HepG2 (cell line): Measurements from ENCODE around the gene CST8. TPM values are rescaled to one million over a fixed set of nuclear protein-coding genes. Genes with fewer than 3 reads are reported as not detected.

Experiments used
- ADNP ChIP-seq: sonication (generic); formaldehyde crosslinking; IDR thresholded peaks from 2 replicates; pipeline ENCODE4 v1.4.0; 2020; ENCODE audit warnings: missing genetic modification reagents
- CENPX ChIP-seq: sonication (generic); formaldehyde crosslinking; IDR thresholded peaks from 2 replicates; pipeline ENCODE4 v1.9.0; 2021; ENCODE audit warnings: mild to moderate bottlenecking, missing genetic modification reagents, moderate library complexity
- ETV5 ChIP-seq: IDR thresholded peaks from 2 replicates; pipeline ENCODE4 v1.6.1; 2018; ENCODE audit warnings: missing biosample characterization, missing genetic modification reagents, inconsistent platforms, borderline replicate concordance
- EZH2 ChIP-seq: conservative IDR thresholded peaks from 2 replicates; pipeline ENCODE4 v1.6.1; 2012; ENCODE audit warnings: mild to moderate bottlenecking, low read depth, low read length, moderate library complexity
- GTF2F1 ChIP-seq: fragments of 150-350 bp; IDR thresholded peaks from 2 replicates; pipeline ENCODE4 v1.6.1; 2014; ENCODE audit warnings: low read length
- HOXD1 ChIP-seq: sonication (generic); formaldehyde crosslinking; IDR thresholded peaks from 2 replicates; pipeline ENCODE4 v1.5.0; 2020; ENCODE audit warnings: missing genetic modification reagents
- ISL2 ChIP-seq: sonication (generic); formaldehyde crosslinking; IDR thresholded peaks from 2 replicates; pipeline ENCODE4 v1.5.0; 2020; ENCODE audit warnings: missing genetic modification reagents
- LCORL ChIP-seq, 2 experiments: fragments of 450-650 bp in 1 of 2; sonication (generic) in 1 of 2; formaldehyde crosslinking in 1 of 2; IDR thresholded peaks; 2 replicates each; pipeline versions ENCODE4 v1.5.0 to v1.6.1; 2017 to 2020; ENCODE audit warnings: antibody characterized with exemption in 1 of 2, missing genetic modification reagents in 1 of 2
- MTA1 ChIP-seq: sonication (generic); formaldehyde crosslinking; IDR thresholded peaks from 2 replicates; pipeline ENCODE4 v1.4.0; 2020; ENCODE audit warnings: missing genetic modification reagents, mild to moderate bottlenecking, borderline replicate concordance
- NFKB2 ChIP-seq: sonication (generic); formaldehyde crosslinking; IDR thresholded peaks from 2 replicates; pipeline ENCODE4 v1.4.0; 2020; ENCODE audit warnings: missing genetic modification reagents, borderline replicate concordance
- RFX1 ChIP-seq: fragments of 450-650 bp; IDR thresholded peaks from 2 replicates; pipeline ENCODE4 v1.6.1; 2017
- SP1 ChIP-seq, 2 experiments: fragments of 450-650 bp in 1 of 2; sonication (generic) in 1 of 2; formaldehyde crosslinking in 1 of 2; IDR thresholded peaks; 2 replicates each; pipeline versions ENCODE4 v1.4.0 to v1.6.1; 2016 to 2020; ENCODE audit warnings: missing genetic modification reagents in 1 of 2
- SP4 ChIP-seq: sonication (generic); formaldehyde crosslinking; IDR thresholded peaks from 2 replicates; pipeline ENCODE4 v1.8.1; 2023; ENCODE audit warnings: mild to moderate bottlenecking, missing genetic modification reagents
- SPEN ChIP-seq: sonication (generic); formaldehyde crosslinking; IDR thresholded peaks from 2 replicates; pipeline ENCODE4 v1.5.1; 2020; ENCODE audit warnings: low read depth, mild to moderate bottlenecking, missing genetic modification reagents
- SRSF4 ChIP-seq: fragments of 200-400 bp; formaldehyde crosslinking; IDR thresholded peaks from one replicate; pipeline ENCODE4 v1.6.1; 2018; ENCODE audit warnings: mild to moderate bottlenecking, low read depth, low read length, moderate library complexity; ENCODE audit not compliant: poor library complexity, severe bottlenecking
- SRSF9 ChIP-seq: fragments of 200-400 bp; formaldehyde crosslinking; IDR thresholded peaks from 2 replicates; pipeline ENCODE4 v1.6.1; 2018; ENCODE audit warnings: borderline replicate concordance, mild to moderate bottlenecking, low read depth, low read length; ENCODE audit not compliant: insufficient read depth, poor library complexity, severe bottlenecking
- TFDP2 ChIP-seq: sonication (generic); formaldehyde crosslinking; IDR thresholded peaks from 2 replicates; pipeline ENCODE4 v1.4.0; 2020; ENCODE audit warnings: missing genetic modification reagents
- ZBTB43 ChIP-seq: sonication (generic); formaldehyde crosslinking; conservative IDR thresholded peaks from 2 replicates; pipeline ENCODE4 v1.4.0; 2020; ENCODE audit warnings: missing genetic modification reagents
- ZBTB44 ChIP-seq: sonication (generic); formaldehyde crosslinking; IDR thresholded peaks from 2 replicates; pipeline ENCODE4 v1.4.0; 2020; ENCODE audit warnings: missing genetic modification reagents
- ZNF446 ChIP-seq: sonication (generic); formaldehyde crosslinking; IDR thresholded peaks from 2 replicates; pipeline ENCODE4 v1.5.0; 2020; ENCODE audit warnings: mild to moderate bottlenecking, missing genetic modification reagents
- ZNF550 ChIP-seq: sonication (generic); formaldehyde crosslinking; IDR thresholded peaks from 2 replicates; pipeline ENCODE4 v1.4.0; 2020; ENCODE audit warnings: mild to moderate bottlenecking, missing genetic modification reagents, borderline replicate concordance
- polyA plus RNA-seq, 8 experiments: library from polyadenylated mRNA; depleted of rRNA in 3 of 8; stranded (reverse) in 7 of 8; unstranded in 1 of 8; fragments of >200 nt; fragmentation: Illumina TruSeq in 4 of 8; extraction: Trizol in 4 of 8; gene quantifications; 2 replicates each; pipeline versions ENCODE4 v1.2.1 to v1.2.3, GENCODE V29; 2011 to 2016; ENCODE audit warnings: low read depth in 4 of 8, missing spikeins in 1 of 8, mixed read lengths in 1 of 8; ENCODE audit not compliant: insufficient read depth in 1 of 8
- total RNA-seq, 5 experiments: library from RNA; depleted of rRNA; stranded (reverse); fragments of >200 nt; fragmentation: Illumina TruSeq; extraction: Trizol; gene quantifications; 2 replicates each; pipeline ENCODE4 v1.2.3, GENCODE V29; 2016; ENCODE audit warnings: low read depth in 1 of 5
- TF ChIP-seq, protein P1 (sequence below): sonication (generic); formaldehyde crosslinking; conservative IDR thresholded peaks from 2 replicates; pipeline ENCODE4 v1.4.0; 2020; ENCODE audit warnings: missing genetic modification reagents
- TF ChIP-seq, protein P2 (sequence below): sonication (generic); formaldehyde crosslinking; IDR thresholded peaks from 2 replicates; pipeline ENCODE4 v1.8.1; 2022; ENCODE audit warnings: mild to moderate bottlenecking, missing genetic modification reagents
- TF ChIP-seq, protein P3 (sequence below): conservative IDR thresholded peaks from 2 replicates; pipeline ENCODE4 v1.6.1; 2018; ENCODE audit warnings: missing genetic modification reagents

Gene CST8
- total and polyA plus RNA-seq, 2 of the 13 experiments (the other 11 are each of a cell fraction or from before 2014, with no cell fraction given) = not detected

DNA sequence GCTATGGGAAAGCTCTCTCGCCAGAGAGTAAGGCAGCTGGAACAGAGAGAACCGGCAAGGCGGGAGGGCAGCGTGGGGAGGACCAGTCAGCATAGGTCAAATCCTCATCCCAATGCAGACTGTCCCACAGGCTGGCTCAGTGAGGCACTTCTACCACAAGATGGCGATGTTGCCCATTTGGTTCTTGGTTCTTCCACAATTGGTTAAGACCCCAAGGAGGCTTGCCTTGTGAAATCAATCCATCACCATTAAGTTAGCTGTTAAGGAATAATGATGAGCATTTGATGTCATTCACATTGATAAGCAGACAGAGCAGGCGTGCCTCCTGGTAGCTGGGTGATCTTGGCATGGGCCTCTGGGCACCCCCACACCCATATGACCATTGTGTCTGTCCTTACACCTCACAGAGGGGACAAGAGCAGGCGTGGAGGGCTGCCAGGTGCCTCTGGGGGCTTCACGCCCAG is 49.0 kb upstream of the CST8 start (continued):
- no peak for TF ChIP-seq MTA1 (CRISPR knock-in tag)
- no peak for TF ChIP-seq LCORL (IDR thresholded peaks at IDR 0.05)
- no peak for TF ChIP-seq LCORL (CRISPR knock-in tag; IDR thresholded peaks at IDR 0.05)
- 0 out of 2 replicates have a peak, but pooled peaks have one; percentile 79 for TF ChIP-seq ZNF550 (CRISPR knock-in tag)
- TF ChIP-seq ZBTB44 (CRISPR knock-in tag) = no peak
- no peak for TF ChIP-seq ISL2 (CRISPR knock-in tag)
- TF ChIP-seq SPEN (CRISPR knock-in tag) = no peak
- no peak for TF ChIP-seq ZNF446 (CRISPR knock-in tag)
- TF ChIP-seq NFKB2 (CRISPR knock-in tag) = no peak
- no peak for TF ChIP-seq GTF2F1
- TF ChIP-seq SP1 (IDR thresholded peaks at IDR 0.05) = no peak
- TF ChIP-seq SP1 (CRISPR knock-in tag; IDR thresholded peaks at IDR 0.05) = no peak
- TF ChIP-seq RFX1 = no peak
- TF ChIP-seq TFDP2 (CRISPR knock-in tag) = no peak
- no peak for TF ChIP-seq SP4
- no peak for TF ChIP-seq SRSF9
- TF ChIP-seq, protein P1, sequence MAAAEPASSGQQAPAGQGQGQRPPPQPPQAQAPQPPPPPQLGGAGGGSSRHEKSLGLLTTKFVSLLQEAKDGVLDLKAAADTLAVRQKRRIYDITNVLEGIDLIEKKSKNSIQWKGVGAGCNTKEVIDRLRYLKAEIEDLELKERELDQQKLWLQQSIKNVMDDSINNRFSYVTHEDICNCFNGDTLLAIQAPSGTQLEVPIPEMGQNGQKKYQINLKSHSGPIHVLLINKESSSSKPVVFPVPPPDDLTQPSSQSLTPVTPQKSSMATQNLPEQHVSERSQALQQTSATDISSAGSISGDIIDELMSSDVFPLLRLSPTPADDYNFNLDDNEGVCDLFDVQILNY (CRISPR knock-in tag) = no peak
- TF ChIP-seq ADNP (CRISPR knock-in tag) = no peak
- no peak for TF ChIP-seq ZBTB43 (CRISPR knock-in tag)
- no peak for TF ChIP-seq CENPX (CRISPR knock-in tag)
- TF ChIP-seq, protein P2, sequence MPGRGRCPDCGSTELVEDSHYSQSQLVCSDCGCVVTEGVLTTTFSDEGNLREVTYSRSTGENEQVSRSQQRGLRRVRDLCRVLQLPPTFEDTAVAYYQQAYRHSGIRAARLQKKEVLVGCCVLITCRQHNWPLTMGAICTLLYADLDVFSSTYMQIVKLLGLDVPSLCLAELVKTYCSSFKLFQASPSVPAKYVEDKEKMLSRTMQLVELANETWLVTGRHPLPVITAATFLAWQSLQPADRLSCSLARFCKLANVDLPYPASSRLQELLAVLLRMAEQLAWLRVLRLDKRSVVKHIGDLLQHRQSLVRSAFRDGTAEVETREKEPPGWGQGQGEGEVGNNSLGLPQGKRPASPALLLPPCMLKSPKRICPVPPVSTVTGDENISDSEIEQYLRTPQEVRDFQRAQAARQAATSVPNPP (CRISPR knock-in tag) = no peak
- TF ChIP-seq SRSF4 = no peak
- no peak for TF ChIP-seq HOXD1
- TF ChIP-seq ETV5 (CRISPR knock-in tag) = peak; percentile 20; the same call in 1 of the 2 replicates
- TF ChIP-seq EZH2 = no peak
- TF ChIP-seq, protein P3, sequence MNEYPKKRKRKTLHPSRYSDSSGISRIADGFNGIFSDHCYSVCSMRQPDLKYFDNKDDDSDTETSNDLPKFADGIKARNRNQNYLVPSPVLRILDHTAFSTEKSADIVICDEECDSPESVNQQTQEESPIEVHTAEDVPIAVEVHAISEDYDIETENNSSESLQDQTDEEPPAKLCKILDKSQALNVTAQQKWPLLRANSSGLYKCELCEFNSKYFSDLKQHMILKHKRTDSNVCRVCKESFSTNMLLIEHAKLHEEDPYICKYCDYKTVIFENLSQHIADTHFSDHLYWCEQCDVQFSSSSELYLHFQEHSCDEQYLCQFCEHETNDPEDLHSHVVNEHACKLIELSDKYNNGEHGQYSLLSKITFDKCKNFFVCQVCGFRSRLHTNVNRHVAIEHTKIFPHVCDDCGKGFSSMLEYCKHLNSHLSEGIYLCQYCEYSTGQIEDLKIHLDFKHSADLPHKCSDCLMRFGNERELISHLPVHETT = no peak; the same call in 1 of the 2 replicates
